ENCODE data around the gene PCGF1. TPM values are rescaled to one million over a fixed set of nuclear protein-coding genes. Genes with fewer than 3 reads are reported as not detected.

Gene PCGF1
- total RNA-seq, 2 experiments from 2014 or later, result 11.6 to 13.8 TPM

DNA sequence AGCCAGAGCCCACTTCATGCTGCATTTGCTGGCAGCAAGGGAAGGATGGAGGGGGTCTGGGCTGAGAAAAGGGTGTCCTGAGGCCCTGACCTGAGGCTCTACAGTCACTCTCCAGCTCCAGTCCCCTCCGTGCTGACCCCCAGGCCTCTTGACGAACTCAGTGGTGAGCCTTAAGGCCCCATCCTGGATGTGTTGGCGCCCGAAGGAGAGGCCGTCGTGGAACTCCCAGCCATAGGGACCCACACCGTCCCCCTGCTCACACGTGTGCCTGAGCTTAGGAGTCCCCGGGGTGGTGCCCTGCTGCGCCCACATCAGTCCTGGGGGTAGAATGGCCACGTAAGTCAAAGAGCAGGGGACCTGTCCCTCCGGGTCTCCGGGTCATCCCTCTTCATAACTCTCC lies 43.1 kb downstream of the PCGF1 start:
- ChIA-PET CTCF (interaction anchor here (1.3 kb wide), 1 partner anchor 11 kb away, joined by 4 read pairs; no protein-coding TSS in a partner anchor), POLR2A (interaction anchor here (0.7 to 1.8 kb wide), 2 partner anchors 9 to 46 kb away, joined by 4 to 12 read pairs; partner anchors contain the start of gene INO80B)
- intact Hi-C loops (cut with DNase I, micrococcal nuclease), result no loop called here
- TF ChIP-seq, protein P1, sequence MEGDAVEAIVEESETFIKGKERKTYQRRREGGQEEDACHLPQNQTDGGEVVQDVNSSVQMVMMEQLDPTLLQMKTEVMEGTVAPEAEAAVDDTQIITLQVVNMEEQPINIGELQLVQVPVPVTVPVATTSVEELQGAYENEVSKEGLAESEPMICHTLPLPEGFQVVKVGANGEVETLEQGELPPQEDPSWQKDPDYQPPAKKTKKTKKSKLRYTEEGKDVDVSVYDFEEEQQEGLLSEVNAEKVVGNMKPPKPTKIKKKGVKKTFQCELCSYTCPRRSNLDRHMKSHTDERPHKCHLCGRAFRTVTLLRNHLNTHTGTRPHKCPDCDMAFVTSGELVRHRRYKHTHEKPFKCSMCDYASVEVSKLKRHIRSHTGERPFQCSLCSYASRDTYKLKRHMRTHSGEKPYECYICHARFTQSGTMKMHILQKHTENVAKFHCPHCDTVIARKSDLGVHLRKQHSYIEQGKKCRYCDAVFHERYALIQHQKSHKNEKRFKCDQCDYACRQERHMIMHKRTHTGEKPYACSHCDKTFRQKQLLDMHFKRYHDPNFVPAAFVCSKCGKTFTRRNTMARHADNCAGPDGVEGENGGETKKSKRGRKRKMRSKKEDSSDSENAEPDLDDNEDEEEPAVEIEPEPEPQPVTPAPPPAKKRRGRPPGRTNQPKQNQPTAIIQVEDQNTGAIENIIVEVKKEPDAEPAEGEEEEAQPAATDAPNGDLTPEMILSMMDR (IDR thresholded peaks at IDR 0.05), result no peak
- Histone ChIP-seq H3K27me3 (ENCODE audit: control insufficient read depth in 1 of 2, insufficient read depth in 2 of 2, low read length in 2 of 2) (no peaks in the 10 kb centered on the region), H3K9me3 (ENCODE audit: control insufficient read depth in 1 of 2, insufficient read depth in 1 of 2, low read length in 2 of 2) (no peaks in the 10 kb centered on the region), H3K4me3 (ENCODE audit: low read length) (peak overlapping the region; percentile 81), H3K27ac (ENCODE audit: low read depth in 1 of 2, low read length in 2 of 2) (peak overlapping the region in 1 of 2 donors; percentile 80), H3K4me1 (ENCODE audit: insufficient read depth, low read length) (peaks cover 24% of the 10 kb centered on the region), H3K36me3 (ENCODE audit: insufficient read depth, low read length) (peaks cover 25% of the 10 kb centered on the region)
- no peaks in the 10 kb centered on the region for H3K27me3 Mint-ChIP-seq
- peak overlapping the region; percentile 97 for H3K27ac Mint-ChIP-seq
- H3K9me3 Mint-ChIP-seq, result no peaks in the 10 kb centered on the region
- DNase-seq, result peak in 1 of 14 experiments; percentile 36
- peak overlapping the region; percentile 82 for H3K4me3 Mint-ChIP-seq
- H3K4me1 Mint-ChIP-seq (ENCODE audit: low read depth), result peaks cover 30% of the 10 kb centered on the region
- H3K36me3 Mint-ChIP-seq (ENCODE audit: low read depth), result peaks cover 16% of the 10 kb centered on the region
- ATAC-seq (ENCODE audit: poor library complexity), result no peak

DNA sequence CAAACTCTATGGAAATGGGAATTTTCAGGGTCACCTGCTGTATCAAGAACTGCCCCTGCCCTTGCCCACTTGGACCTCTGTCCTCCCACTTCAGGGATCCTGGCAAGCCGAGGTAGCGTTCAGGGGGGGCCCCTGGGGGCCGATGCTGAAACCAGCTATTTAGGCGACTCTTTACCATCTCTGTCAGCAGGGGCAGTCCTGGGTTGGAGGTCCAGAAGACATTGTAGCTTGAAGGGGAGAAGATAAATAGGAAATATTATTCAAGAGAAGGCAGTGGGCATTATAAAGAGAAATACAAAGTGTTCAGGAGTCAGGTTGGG lies 44.7 kb downstream of the PCGF1 start:
- Mint-ChIP-seq H3K9me3 (no peaks in the 10 kb centered on the region), H3K36me3 (ENCODE audit: low read depth) (peaks cover 23% of the 10 kb centered on the region), H3K4me3 (peak overlapping the region; percentile 82), H3K27ac (no peak overlapping the region), H3K4me1 (ENCODE audit: low read depth) (peaks cover 45% of the 10 kb centered on the region), H3K27me3 (no peaks in the 10 kb centered on the region)
- Histone ChIP-seq H3K4me3 (ENCODE audit: low read length) (no peak overlapping the region), H3K36me3 (ENCODE audit: insufficient read depth, low read length) (peaks cover 25% of the 10 kb centered on the region), H3K27ac (ENCODE audit: low read depth in 1 of 2, low read length in 2 of 2) (no peak overlapping the region), H3K9me3 (ENCODE audit: control insufficient read depth in 1 of 2, insufficient read depth in 1 of 2, low read length in 2 of 2) (no peaks in the 10 kb centered on the region), H3K4me1 (ENCODE audit: insufficient read depth, low read length) (peaks cover 34% of the 10 kb centered on the region), H3K27me3 (ENCODE audit: control insufficient read depth in 1 of 2, insufficient read depth in 2 of 2, low read length in 2 of 2) (no peaks in the 10 kb centered on the region)
- ATAC-seq (ENCODE audit: poor library complexity) (no peak), DNase-seq (no peak)
- TF ChIP-seq, protein P1 (IDR thresholded peaks at IDR 0.05), result no peak
- intact Hi-C loops (cut with DNase I, micrococcal nuclease), result no loop called here
- POLR2A ChIA-PET, result interaction anchor here (0.9 to 1.0 kb wide), 2 partner anchors 18 to 19 kb away, joined by 3 read pairs; no protein-coding TSS in a partner anchor
- CTCF ChIA-PET, result no interaction called here

DNA sequence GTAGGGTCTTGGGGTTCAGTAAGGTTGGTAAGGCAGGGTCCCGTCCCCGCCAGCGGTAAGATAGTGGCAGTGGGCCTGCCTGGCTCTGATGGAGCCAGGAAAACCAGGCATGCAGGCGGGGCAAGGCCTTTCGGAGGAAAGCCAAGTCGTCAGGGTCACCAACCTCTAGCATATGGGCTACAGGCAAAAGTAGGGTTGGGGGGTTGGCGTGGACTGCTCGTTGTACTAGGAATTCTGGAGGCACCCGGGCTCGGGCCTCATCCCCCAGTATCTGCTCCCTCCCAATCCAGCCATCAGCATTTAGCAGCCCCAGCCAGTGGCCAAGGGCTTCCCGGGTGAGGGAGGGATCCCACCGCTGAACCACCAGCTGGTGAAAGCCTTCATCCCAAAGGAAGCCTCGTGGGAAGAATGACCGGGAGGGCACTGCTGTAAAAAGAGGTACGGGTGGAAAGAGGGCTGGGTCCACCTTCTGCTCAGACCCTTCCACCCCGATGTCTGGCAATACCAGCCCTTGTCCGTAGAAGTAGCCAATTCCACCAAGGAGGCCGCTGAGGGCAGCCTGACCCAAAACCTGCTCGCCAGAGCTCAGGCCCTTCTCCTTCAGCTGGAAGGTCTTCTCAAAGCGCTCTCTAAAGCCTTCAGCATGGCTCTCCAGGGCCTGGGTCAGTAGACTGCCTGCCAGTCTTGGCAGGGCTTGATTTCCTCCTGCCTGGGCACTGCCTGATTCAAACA lies 45.3 kb downstream of the PCGF1 start:
- H3K4me3 Mint-ChIP-seq, result peak overlapping the region; percentile 82
- H3K27ac ChIP-seq (ENCODE audit: low read depth in 1 of 2, low read length in 2 of 2), result no peak overlapping the region
- no peaks in the 10 kb centered on the region for H3K27me3 ChIP-seq (ENCODE audit: control insufficient read depth in 1 of 2, insufficient read depth in 2 of 2, low read length in 2 of 2)
- H3K4me1 Mint-ChIP-seq (ENCODE audit: low read depth), result peaks cover 50% of the 10 kb centered on the region
- H3K27ac Mint-ChIP-seq, result no peak overlapping the region
- intact Hi-C loops (cut with DNase I, micrococcal nuclease), result no loop called here
- ATAC-seq (ENCODE audit: poor library complexity) (no peak), DNase-seq (no peak)
- no peaks in the 10 kb centered on the region for H3K9me3 Mint-ChIP-seq
- H3K9me3 ChIP-seq (ENCODE audit: control insufficient read depth in 1 of 2, insufficient read depth in 1 of 2, low read length in 2 of 2), result no peaks in the 10 kb centered on the region
- TF ChIP-seq, protein P1 (IDR thresholded peaks at IDR 0.05), result no peak
- H3K27me3 Mint-ChIP-seq, result no peaks in the 10 kb centered on the region
- peaks cover 35% of the 10 kb centered on the region for H3K4me1 ChIP-seq (ENCODE audit: insufficient read depth, low read length)
- H3K4me3 ChIP-seq (ENCODE audit: low read length), result no peak overlapping the region
- ChIA-PET CTCF (interaction anchor here (0.5 kb wide), 1 partner anchor 704 kb away, joined by 3 read pairs; no protein-coding TSS in a partner anchor), POLR2A (interaction anchor here (0.9 to 1.3 kb wide), 4 partner anchors 10 to 20 kb away, joined by 3 to 8 read pairs (median 3); partner anchors contain the start of genes CCDC142, MRPL53 and TTC31)
- H3K36me3 ChIP-seq (ENCODE audit: insufficient read depth, low read length), result peaks cover 25% of the 10 kb centered on the region
- H3K36me3 Mint-ChIP-seq (ENCODE audit: low read depth), result peaks cover 29% of the 10 kb centered on the region

All from CD4-positive, alpha-beta T cell (primary cell).